GM18870 (cell line): ENCODE data around the gene ZNF350.
"Not testable (repeated sequence)": the region's sequence is repeated elsewhere in the genome, so short reads cannot be mapped to it uniquely, and the experiment has no call there.

ENCODE experiments used
- ATAC-seq: cut with Tn5 transposase; IDR thresholded peaks from one replicate; pipeline ENCODE4 v1.9.1; 2021; ENCODE audit warnings: moderate library complexity; ENCODE audit not compliant: unreplicated experiment

The ZNF350 gene

DNA sequence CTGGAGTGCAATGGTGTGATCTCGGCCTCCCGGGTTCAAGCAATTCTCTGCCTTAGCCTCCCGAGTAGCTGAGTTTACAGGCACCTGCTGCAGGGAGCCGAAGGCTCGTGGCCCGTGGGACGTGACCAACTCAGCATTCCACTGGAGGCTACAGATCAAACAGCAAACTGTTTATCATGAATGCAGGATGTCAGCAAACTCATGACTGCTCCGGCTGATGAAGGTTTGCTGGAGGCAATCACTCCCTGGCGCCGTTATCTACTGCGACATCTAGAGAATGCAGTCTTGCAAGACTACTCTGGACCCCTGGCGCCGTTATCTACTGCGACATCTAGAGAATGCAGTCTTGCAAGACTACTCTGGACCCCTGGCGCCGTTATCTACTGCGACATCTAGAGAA, 10.9 kb downstream of the ZNF350 start:
- ATAC-seq: not testable (repeated sequence)

DNA sequence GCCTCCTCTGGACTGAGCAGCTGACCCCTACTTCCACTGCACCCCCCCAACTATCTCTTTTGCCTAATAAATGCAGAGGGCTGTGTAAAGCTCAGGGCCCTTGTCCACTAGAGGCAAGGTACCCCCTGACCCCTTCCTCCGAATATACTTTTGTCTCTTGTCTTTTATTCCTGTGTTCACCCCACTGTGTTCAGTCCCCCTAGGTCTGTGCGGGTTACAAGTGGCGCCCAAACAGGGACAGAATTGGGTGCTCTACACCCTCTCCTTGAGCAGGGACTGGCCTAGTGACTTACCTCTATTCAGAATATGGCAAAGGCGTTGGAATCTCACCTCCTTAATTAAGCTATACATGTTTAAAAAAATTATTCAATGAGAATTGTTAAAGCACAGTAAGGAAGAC, 15.0 kb downstream of the ZNF350 start:
- no peak for ATAC-seq

DNA sequence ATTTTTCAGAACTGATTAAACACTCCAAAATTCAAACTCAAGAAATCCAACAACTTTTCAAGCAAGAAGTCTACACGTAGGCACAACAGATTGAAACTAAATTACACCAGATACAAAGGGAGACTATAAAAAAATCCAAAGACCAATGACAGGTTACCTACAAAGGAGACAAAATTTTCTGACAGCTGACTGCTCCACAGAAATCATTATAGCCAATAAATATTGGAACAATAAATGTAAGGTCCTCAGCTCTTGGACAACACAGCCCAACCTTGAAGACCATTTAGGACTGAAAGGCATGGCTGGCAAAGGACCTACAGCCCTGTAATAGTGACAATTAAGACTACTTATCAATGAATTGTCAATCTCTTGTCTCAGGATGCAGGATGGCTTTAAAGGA, 15.9 kb downstream of the ZNF350 start:
- no peak for ATAC-seq

DNA sequence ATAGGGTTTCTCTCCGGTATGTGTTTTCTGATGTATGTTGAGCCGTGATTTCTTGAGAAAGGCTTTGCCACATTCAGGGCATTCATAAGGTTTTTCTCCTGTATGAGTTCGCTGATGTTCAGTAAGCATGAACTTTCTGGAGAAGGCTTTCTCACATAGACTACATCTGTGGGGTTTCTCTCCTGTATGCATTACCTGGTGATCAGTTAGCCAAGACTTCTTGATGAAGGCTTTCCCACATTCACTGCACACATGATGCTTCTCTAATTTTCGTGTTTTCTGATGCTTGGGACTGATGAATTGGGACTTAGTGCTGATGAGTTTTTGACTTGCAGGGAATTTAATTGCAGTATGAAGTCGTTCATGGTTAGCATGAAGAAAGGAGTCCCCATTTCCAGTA, 21.1 kb downstream of the ZNF350 start:
- no peak for ATAC-seq

DNA sequence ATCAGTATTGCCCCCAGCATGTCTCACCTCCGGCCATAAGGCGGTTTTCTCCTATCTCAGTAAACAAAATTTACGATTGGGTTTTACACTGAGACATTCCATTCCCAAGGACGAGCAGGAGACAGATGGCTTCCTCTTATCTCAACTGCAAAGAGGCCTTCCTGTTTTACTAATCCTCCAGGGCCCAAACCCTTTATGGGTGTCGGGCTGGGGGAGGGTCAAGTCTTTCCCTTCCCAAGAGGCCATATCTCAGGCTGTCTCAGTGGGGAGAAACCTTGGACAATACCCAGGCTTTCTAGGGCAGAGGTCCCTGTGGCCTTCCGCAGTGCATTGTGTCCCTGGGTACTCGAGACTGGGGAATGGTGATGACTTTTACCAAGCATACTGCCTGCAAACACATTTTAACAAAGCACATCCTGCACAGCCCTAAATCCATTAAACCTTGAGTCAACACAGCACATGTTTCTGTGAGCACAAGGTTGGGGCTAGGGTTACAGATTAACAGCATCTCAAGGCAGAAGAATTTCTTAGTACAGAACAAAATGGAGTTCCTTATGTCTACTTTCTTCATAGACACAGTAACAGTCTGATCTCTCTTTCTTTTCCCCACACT, 25.9 kb downstream of the ZNF350 start:
- ATAC-seq: not testable (repeated sequence)

DNA sequence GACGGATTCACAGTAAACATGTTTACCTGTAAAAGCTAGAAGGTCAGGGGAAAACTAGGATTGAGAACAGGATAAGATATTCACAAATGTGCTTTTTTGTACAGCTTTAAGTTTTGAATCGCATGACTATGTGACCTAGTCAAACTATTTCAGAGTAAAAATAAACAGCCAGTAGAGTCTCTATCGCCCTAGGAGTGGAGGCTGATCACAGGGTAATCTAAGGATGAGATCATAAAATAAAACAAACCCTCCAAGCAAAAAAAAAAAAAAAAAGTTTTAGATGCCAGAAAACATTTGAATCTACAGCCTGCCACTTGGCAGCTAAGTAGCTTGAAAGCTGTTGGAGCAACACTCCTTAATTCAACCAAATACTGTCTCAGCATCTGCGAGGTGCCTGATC, 26.8 kb downstream of the ZNF350 start:
- ATAC-seq: no peak

DNA sequence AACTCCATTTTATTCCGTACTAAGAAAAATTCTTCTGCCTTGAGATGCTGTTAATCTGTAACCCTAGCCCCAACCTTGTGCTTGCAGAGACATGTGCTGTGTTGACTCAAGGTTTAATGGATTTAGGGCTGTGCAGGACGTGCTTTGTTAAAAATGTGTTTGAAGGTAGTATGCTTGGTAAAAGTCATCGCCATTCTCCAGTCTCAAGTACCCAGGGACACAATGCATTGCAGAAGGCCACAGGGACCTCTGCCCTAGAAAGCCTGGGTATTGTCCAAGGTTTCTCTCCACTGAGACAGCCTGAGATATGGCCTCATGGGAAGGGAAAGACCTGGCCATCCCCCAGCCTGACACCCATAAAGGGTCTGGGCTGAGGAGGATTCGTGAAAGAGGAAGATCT, 28.8 kb downstream of the ZNF350 start:
- not testable (repeated sequence) for ATAC-seq

DNA sequence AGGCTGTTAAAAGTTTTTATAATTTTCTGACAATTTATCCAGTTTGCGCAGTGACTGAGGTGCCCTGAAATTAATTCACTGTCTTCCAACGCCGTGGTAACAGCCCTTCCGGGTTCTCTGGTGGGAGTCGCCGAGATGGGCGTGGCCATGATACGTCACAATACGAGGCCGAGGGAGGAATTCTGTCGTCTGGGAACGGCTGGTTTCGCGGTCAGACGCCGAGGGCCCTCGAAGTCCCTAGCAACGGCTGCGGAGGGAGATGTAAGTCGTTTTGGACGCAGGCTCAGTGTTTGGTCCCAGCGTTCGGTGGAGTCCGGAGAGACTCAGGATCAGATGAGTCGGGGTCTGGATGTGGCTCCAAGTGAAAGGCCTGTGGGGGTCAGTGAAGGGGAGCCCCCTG, 37.7 kb downstream of the ZNF350 start:
- ATAC-seq: no peak

DNA sequence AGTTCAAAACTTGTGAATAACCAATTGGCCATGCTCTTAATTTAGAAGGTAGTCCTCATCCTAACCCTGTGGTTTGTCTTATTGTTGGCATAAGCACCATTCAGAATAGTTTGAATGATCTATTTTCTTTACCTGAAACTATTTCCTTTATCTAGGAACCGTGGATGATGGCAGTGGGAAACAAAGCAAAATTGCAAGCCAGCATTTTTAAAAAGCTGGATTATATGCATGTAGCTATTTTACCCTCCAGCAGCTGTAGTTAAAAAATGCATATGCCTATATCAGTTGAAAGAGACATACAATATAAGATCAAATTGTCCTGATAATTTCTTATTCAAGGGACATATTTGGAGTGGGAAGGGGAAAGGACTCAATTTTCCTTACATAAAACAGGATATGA, 40.0 kb downstream of the ZNF350 start:
- ATAC-seq: no peak

DNA sequence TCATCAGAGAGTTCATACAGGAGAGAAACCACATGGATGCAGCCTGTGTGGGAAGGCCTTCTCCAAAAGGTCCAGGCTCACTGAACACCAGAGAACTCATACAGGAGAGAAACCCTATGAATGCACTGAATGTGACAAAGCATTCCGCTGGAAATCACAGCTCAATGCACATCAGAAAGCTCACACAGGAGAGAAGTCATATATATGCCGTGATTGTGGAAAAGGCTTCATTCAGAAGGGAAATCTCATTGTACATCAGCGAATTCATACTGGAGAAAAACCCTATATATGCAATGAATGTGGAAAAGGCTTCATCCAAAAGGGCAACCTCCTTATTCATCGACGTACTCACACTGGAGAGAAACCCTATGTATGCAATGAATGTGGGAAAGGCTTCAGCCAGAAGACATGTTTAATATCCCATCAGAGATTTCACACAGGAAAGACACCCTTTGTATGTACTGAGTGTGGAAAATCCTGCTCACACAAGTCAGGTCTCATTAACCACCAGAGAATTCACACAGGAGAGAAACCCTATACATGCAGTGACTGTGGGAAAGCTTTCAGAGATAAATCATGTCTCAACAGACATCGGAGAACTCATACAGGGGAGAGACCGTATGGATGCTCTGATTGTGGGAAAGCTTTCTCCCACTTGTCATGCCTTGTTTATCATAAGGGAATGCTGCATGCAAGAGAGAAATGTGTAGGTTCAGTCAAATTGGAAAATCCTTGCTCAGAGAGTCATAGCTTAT, 41.7 kb downstream of the ZNF350 start:
- ATAC-seq: no peak

DNA sequence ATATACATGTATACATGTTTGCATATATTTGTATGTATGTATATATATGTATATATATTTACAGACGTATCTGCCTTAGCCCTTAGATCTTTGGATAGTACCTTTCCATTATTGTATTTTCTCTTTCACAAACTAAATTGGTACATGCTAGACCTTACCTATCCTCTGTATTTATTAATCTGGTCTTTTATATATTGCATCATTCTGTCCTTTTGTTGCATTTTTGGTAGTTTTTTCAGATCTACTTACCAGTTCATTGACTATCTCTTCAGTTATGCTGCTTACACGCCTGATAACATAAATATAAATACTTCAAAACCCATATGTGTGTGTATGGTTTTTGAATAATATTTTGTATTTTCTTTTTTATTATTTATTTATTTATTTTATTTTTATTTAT, 47.7 kb downstream of the ZNF350 start:
- no peak for ATAC-seq

DNA sequence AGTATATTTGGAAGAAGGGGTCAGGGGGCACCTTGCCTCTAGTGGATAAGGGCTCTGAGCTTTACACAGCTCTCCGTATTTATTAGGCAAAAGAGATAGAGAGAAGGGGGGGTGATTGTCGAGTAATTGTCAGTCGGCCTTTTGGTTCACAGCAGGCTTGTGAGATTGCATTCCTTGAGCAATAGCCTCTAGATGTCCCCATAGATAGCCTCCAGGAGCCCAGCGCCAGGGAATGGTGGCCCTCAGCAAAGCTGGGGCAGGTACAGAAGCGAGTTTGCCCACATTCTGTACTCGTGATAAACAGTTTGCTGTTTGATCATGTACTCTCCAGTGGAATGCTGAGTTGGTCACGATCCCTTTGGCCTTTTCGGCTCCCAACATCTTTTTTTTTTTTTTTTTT, 54.7 kb downstream of the ZNF350 start:
- no peak for ATAC-seq

DNA sequence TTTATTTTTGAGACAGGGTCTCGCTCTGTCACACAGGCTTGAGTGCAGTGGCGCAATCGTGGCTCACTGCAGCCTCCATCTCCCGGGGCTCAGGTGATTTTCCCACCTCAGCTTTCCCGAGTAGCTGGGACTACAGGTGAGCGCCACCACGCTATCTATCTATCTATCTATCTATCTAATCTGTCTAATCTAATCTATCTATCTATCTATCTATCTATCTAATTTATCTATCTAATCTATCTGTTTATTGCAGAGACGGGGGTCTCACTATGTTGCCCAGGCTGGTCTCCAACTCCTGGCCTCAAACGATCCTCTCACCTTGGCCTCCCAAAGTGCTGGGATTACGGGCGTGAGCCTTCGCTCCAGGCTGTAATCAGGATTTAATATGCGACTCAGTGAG, 58.8 kb downstream of the ZNF350 start:
- no peak for ATAC-seq

DNA sequence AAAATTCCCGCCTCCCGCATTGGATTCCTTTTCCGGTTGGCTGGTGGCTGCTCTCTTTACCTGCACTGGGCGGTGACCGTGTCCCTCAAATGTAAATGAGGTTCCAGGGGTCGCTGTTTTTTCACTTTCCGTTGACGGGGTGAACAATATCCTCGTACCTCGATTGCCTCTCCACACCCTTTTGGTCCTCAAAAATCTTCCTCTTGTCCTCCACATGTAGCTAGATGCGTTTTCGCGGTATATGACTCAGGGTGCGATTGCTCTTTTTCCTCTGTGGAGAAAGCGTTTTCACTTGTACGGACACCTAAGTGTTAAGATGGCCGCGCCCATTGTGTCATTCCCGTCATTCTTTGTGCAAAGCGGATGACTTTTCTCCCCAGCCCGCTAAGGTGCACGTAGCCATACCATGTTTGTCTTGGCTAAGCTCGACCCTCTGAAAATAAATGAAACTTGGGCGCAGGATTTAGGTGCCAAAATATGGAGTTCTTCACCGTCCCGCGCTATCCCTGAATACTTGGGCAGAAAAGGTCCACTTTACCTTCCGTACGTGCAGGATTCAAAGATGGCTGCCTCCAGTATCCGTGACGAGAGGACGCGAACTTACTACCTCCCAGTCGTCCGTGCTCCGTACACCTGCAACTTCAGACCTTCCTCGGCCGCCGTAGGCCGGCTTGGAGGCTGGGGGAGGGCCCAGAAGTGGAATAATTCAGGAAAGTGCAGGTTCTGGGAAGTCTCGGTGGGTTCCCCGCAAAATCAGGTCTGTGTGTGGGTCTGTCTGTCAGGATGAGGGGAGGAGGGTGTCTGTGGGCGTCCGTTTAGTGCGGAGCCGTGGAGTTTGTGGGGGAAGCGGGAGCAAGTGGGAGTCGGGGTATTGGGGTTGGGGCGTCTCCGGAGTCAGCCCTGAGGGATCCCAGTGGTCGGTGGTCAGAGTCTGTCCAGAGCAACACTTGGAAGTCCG, 59.6 kb downstream of the ZNF350 start, which contains the start of gene ZNF613:
TSS of gene ZNF613 (plus strand) at position 689 of the 958 bp plus-strand sequence. CDS start 8,749 bp downstream, outside the sequence.
- peak; percentile 76 for ATAC-seq

DNA sequence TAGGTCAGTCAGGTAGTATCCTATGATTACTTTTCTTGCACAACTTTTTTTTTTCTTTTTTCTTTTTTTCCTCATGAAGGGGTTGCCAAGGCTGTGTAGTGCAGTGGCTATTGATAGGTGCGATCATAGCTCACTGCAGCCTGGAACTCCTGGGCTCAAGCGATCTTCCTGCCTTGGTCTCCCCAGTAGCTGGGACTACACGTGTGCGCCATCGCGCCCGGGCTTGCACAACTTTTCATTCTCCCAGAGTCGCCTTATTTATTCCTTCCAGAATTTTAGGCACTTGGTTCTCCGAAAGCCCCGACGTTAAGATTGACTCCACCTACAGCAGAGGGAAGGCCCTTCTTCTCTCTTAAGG, 60.2 kb downstream of the ZNF350 start:
- ATAC-seq: no peak

DNA sequence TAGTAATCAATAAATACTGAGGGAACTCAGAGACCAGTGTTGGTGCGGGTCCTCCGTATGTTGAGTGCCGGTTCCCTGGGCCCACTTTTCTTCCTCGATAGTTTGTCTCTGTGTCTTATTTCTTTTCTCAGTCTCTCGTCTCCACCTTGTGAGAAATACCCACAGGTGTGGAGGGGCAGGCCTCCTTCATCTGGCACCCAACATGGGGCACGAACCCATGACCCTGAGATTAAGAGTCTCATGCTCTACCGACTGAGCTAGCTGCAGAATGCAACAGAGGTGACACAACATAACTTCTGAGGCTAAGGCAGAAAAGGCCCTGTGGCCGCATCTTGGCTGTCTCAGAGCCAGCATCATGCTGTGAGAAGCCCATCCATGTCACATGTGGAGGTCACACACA, 64.7 kb downstream of the ZNF350 start:
- ATAC-seq: no peak

DNA sequence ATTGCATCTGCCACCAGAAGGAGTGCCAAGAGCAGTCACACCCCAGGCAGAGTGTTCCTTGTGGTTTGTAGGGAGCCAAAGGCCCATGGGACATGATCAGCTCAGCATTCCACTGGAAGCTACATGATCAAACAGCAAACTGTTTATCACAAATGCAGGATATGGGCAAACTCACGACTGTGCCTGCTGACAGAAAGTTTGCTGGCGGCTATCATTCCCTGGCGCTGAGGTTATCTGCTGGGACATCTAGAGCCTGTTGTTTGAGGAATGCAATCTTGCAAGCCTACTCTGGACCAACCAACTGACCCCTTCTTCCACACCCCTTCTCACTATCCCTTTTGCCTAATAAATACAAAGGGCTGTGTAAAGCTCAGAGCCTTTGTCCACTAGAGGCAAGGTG, 67.0 kb downstream of the ZNF350 start:
- ATAC-seq: no peak

DNA sequence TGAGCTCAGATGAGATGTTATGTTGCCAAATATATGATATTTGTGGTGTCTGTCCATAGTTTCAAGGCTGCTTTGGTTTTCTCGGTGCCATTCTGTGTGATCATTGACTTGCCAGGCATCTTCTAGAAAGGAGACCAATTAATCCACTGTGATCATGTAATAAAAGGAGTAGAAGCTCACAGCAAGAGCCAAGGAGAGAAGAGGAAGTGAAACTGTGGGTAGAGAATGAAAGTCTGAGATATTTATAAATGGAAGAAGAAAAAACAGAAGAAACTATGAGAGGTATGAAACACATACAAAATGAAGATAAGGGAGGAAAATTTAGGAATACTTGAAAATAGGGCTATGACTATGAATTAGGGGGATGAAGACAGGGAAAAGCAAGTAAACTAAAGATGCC, 70.5 kb downstream of the ZNF350 start:
- no peak for ATAC-seq

DNA sequence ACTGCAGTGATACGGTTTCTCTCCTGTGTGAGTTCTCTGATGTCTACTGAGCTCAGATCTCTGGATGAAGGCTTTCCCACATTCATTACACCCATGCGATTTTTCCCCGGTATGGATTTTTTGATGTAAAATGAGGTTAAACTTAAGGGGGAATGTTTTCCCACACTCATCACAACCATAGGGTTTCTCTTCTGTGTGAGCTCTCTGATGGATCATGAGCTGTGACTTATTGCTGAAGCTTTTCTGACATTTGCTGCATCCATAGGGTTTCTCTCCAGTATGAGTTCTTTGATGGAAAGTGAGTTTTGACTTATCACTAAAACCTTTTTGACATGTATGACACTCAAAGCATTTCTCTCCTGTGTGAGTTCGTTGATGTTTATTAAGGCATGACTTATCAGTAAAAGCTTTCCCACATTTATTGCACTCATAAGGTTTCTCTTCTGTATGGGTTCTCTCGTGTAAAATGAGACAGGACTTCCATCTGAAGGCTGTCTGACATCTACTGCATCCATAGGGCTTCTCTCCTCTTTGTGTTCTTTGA, 71.2 kb downstream of the ZNF350 start:
- no peak for ATAC-seq
